ENCODE data around the gene DMKN.

DMKN gene

DNA sequence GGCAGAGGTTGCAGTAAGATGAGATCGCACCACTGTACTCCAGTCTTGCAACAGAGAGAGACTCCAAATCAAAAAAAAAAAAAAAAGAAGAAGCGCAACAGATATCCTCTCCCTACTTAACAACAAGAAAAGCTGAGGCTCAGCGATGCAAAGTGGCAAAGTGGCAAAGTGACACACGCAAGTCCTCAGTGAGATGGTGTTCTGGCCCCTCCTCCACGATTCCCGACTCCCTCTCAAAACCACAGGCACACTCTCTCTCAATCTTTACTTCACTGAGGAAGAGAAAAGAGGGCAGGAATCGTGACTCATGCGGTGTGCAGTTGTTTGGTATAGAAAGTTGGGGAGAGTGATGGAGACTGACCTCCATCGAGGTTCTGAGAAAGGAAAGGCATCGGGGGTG lies 52.8 kb downstream of the DMKN start:
- DNase-seq = no peak

GRCh38 chr19:35459414-35460082 lies 53.9 kb downstream of the DMKN start:
- DNase-seq = no peak

- DNase-seq = no peak
These were observed 54.6 kb downstream of the DMKN start for GRCh38 chr19:35458731-35459391.

DNA sequence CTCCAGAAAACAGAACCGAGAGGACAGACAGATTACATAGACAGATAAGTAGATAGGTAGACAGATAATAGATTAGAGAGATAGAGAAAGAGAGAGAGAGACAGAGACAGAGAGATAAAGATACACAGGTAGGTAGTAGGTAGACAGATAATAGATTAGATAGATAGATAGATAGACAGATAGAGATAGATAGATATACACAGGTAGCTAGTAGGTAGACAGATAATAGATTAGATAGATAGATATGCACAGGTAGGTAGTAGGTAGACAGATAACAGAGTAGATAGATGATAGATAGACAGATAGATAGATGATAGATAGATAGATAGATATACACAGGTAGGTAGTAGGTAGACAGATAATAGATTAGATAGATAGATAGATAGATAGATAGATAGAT lies 55.3 kb downstream of the DMKN start:
- no peak for DNase-seq

DNA sequence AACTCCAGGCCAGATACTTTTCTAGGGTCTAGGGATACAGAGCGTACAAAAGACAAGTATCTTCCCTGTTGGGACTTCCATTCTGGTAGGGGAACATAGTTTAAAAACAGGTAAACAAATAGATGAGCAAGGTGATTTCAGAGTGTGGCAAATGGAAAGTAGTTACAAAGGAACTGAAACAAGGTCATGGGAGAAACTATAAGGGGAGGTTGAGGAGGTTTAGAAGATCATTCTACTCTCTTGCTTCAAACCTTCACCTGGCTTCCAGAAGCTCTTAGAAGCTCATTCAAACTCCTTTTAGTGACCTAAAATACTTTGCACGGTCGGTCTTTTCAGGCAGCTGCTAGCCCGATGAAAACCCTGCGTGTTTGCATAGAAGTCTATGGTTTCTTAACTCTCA lies 56.3 kb downstream of the DMKN start:
- DNase-seq = no peak

DNA sequence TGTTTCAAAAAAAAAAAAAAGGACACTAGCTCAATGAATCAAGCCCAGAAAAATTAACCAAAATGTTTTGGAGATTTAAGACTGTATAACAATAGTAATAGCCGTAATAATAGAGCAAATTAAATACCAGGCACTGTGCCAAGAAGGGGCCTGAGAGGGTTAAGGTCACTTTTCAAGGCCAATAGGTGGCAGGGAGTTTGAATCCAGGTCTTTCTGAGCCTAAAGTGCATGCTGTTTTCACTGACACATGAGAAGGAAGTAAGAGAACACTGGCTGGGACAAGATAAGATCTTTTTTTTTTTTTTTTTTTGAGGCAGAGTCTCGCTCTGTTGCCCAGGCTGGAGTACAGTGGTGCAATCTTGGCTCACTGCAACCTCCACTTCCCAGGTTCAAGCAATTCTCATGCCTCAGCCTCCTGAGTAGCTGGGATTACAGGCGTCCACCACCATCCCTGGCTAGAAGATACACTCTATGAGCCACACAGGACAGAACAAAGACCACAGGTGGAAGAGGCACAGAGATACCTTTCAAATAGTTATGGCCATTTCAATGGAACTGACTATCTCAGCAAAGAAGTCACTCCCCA lies 57.7 kb downstream of the DMKN start:
- no peak for DNase-seq

DNA sequence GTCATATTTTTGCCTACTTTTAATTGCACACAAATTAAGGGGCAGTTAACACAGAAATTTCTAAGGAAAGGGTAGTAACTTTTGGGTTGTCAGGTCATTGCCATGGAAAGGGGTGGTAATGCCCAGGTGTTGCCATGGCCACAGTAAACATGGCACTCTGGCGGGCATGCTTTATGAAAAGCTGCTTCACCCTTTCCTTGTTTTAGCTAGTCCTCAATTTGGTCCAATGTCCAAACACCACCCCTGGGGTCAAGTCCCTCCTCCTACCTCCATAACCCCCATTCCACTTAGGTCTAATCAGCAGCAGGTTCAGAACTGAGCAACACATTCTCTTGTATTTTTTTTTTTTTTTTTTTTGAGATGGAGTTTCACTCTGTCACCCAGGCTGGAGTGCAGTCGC lies 58.8 kb downstream of the DMKN start:
- no peak for DNase-seq

DNA sequence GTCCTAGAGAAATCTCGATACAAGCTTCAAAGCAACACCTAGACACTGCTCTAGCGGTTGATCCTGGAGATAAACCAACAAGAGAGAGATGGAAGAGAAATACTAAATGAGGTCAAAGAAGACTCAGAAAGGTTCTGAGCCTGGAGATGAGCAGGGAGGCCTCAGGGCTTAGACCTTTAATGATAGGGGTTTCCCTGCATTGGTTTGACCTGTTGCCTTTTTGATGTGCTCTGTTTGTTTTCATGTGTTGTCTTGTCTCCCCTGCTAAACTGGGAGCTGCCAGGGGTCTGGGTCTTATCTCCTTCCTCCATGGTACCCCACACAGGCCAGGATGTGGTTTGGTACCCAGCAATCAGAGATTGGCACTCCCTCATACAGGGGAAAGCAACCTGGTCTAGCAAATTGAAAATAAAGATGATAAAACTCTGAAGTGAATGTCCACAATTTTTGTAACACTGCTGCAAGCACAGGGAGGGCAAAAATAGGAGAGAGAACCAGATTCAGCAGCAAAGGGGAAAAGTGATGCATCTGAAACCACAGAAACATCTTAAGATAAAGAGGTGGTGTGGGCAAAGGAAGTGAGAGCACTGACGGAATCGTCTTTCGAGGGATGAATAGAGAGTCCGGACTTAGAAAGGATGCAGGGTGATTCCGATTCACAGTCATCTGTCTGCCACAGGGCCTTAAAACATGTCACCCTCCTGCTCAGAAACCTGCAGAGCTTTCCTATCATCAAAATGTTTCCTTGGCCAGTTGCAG lies 61.9 kb downstream of the DMKN start:
- DNase-seq = peak; percentile 50

DNA sequence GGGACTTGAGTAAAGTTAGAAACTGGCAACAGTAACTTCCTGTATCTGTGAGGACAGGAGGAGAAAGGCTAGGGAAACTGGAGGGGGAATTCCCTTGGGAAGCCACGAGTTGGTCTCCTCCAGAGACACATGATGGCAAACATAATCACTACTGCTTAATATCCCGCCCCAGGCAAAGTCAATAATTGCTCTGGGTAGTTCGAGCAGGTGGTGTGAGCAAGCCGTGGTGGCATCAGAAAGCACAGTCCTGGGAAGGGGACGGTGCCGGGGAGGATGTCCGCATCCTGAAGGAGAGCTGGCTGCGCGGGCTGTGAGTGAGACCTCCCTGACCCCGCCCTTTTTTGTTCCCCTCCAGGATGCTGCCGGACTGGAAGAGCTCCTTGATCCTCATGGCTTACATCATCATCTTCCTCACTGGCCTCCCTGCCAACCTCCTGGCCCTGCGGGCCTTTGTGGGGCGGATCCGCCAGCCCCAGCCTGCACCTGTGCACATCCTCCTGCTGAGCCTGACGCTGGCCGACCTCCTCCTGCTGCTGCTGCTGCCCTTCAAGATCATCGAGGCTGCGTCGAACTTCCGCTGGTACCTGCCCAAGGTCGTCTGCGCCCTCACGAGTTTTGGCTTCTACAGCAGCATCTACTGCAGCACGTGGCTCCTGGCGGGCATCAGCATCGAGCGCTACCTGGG lies 63.9 kb downstream of the DMKN start:
- DNase-seq = no peak

- no peak for DNase-seq
These were observed 65.6 kb downstream of the DMKN start, which contains the start of gene FFAR2 for GRCh38 chr19:35447606-35448469. TSS of gene FFAR2 (plus strand) at chr19:35448257. CDS start at chr19:35449715, 1,458 bp downstream.

Measured in stimulated activated CD8-positive, alpha-beta memory T cell treated with anti-CD3 and anti-CD28 coated beads, Interleukin-4, amount 100 ng/mL, for 48 hours (primary cell).